Measurements from ENCODE around the gene FCHSD2. TPM values are rescaled to one million over a fixed set of nuclear protein-coding genes. Genes with fewer than 3 reads are reported as not detected.
A peak's percentile ranks its signal among the peaks of the same experiment; 100 is the strongest.
"Not testable (repeated sequence)": the region's sequence is repeated elsewhere in the genome, so short reads cannot be mapped to it uniquely, and the experiment has no call there.

FCHSD2 gene
- total RNA-seq, 1 donor: 28.2 TPM

DNA sequence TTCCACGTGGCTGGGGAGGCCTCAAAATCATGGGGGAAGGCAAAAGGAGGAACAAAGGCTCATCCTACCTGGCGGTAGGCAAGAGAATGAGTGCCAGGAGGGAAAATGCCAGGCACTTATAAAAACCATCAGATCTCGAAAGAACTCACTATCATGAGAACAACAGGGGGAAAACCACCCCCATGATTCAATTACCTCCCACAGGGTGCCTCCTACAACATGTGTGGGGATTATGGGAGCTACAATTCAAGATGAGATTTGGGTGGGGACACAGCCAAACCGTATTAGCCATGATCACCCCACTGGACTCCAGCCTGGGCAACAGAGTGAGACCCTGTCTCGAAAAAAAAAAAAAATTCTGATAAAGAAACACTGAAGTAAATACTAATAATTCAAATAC lies 87.1 kb downstream of the FCHSD2 start:
- Histone ChIP-seq H3K4me3 (ENCODE audit: low read length) (no peak overlapping the region), H3K4me1 (ENCODE audit: insufficient read depth, low read length) (peaks cover 10% of the 10 kb centered on the region), H3K27me3 (ENCODE audit: insufficient read depth, low read length) (no peaks in the 10 kb centered on the region), H3K9me3 (ENCODE audit: low read depth, low read length) (no peaks in the 10 kb centered on the region)

DNA sequence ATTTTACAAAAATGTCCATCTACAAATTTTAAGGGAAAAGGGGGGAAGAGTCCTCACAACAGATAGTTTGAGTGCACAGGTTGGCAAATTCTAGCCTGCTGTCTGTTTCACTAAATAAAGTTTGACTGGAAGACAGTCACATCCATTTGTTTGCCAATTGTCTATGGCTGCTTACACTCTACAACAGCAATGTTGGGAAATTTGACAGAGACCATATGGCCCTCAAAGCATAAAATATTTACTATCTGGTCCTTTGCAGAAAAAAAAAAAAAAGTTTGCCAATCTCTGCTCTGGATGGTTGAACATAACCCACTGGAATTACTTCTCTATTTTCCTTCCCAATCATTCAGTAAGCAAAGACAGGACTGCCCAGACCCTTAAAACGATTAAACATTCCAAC lies 88.2 kb downstream of the FCHSD2 start:
- no peaks in the 10 kb centered on the region for H3K9me3 ChIP-seq (ENCODE audit: low read depth, low read length)
- H3K27me3 ChIP-seq (ENCODE audit: insufficient read depth, low read length): no peaks in the 10 kb centered on the region
- peaks cover 13% of the 10 kb centered on the region for H3K4me1 ChIP-seq (ENCODE audit: insufficient read depth, low read length)
- H3K4me3 ChIP-seq (ENCODE audit: low read length): no peak overlapping the region

DNA sequence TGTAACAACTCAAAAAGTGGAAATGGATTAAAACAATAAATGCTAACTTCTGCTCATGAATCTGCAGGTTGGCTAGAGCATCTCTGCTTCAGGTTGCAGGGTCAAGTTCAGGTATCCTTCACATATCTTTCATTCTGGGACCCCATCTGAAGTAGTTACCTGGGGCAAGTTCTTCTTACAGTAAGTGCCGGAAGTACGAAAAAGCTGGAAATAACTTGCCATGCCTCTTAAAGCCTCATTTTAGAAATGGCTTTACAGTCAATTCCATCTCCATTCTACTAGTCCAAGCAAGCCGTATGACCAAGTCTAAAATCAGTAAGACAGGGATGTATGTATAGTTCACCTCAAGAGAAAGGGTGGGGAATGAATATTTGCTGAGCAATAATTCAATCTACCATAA lies 93.7 kb downstream of the FCHSD2 start:
- no peaks in the 10 kb centered on the region for H3K9me3 ChIP-seq (ENCODE audit: low read depth, low read length)
- peak overlapping the region; percentile 4 for H3K4me3 ChIP-seq (ENCODE audit: low read length)
- peaks cover 29% of the 10 kb centered on the region for H3K4me1 ChIP-seq (ENCODE audit: insufficient read depth, low read length)
- H3K27me3 ChIP-seq (ENCODE audit: insufficient read depth, low read length): no peaks in the 10 kb centered on the region

DNA sequence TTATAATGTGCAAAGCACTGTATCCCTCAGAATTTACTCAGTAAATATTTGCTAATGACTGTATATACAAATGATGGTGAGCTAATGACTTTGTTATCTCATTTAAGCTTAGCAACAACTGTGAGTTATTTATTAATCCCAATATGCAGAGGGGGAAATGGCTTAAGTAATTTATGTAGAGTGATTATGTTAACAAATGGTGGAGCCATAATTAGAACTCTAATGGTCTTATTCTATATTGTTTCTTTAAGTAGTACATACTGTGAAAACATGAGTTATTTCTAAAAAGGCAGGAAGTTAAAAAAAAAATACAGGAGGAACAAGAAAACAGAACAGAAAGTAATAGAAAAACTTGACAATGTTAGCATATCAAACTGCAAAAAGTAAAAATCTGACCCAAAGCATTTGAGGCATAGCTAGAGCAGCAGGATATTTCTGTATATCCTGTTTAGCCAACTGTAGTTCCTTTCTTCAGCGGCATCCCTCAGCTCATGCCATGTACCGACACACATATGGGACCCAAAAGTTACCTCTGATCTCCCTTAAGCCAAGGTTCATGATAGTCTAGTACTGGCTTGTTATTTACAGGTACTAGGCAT lies 94.2 kb downstream of the FCHSD2 start:
- no peaks in the 10 kb centered on the region for H3K9me3 ChIP-seq (ENCODE audit: low read depth, low read length)
- peak overlapping the region; percentile 4 for H3K4me3 ChIP-seq (ENCODE audit: low read length)
- peaks cover 29% of the 10 kb centered on the region for H3K4me1 ChIP-seq (ENCODE audit: insufficient read depth, low read length)
- H3K27me3 ChIP-seq (ENCODE audit: insufficient read depth, low read length): no peaks in the 10 kb centered on the region

DNA sequence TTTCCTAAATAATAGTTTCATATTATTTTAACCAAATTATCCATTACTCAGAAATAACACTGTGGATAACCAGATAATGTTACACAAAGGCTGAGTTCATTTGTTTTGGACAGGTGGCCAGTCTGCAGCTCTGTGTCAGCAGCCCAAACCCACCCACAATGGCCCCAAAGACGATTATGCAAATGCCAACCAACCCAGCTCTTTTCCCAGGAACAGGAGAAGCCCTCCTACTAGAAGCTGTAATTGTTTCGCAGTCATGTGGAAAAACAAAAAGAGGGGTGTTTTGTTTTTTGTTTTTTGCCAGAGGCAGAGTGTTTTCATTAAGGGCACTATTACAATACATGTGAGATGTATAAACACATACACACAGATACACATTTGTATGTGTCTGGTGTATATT lies 102.1 kb downstream of the FCHSD2 start:
- no peaks in the 10 kb centered on the region for H3K27me3 ChIP-seq (ENCODE audit: insufficient read depth, low read length)
- peaks cover 3% of the 10 kb centered on the region for H3K4me1 ChIP-seq (ENCODE audit: insufficient read depth, low read length)
- no peak overlapping the region for H3K4me3 ChIP-seq (ENCODE audit: low read length)
- no peaks in the 10 kb centered on the region for H3K9me3 ChIP-seq (ENCODE audit: low read depth, low read length)

DNA sequence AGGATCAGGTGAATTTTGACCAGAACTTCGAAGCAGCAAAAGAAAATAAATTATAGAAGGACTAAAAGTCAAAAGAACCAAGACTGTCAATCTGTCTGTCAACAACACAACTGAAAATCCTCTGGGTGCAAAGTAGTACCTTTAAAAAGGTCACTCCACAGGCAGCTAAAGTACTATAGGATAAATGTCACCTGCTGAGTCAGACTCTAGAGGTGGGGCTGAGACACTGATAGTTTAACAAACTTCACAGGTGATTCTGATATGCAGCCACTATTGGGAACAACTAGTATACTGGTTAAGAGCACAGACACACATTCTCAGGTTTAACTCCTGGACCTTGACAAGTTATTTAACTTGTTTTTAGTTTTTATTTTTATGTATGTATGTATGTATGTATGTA lies 107.3 kb downstream of the FCHSD2 start:
- Histone ChIP-seq H3K27me3 (ENCODE audit: insufficient read depth, low read length) (no peaks in the 10 kb centered on the region), H3K4me3 (ENCODE audit: low read length) (no peak overlapping the region), H3K4me1 (ENCODE audit: insufficient read depth, low read length) (peaks cover 6% of the 10 kb centered on the region), H3K9me3 (ENCODE audit: low read depth, low read length) (no peaks in the 10 kb centered on the region)

DNA sequence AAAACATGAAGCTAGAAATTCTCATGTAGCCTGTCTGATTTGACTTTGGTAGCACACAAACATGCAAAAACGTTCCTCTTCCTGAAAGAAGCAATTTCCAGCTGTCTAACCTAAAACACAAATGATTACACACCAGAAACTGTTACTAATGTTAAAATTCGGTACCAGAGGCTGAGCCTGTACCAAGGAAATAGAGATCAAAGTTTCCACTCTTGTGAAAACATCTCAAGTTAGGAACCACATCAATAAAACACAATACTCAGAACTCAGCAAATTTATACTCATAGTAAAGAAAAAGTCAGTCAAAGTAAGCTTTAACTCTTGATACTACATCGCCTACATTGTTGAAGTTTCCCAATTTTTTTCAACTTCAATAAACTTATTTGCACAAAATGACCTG lies 107.8 kb downstream of the FCHSD2 start:
- no peaks in the 10 kb centered on the region for H3K27me3 ChIP-seq (ENCODE audit: insufficient read depth, low read length)
- no peaks in the 10 kb centered on the region for H3K9me3 ChIP-seq (ENCODE audit: low read depth, low read length)
- H3K4me3 ChIP-seq (ENCODE audit: low read length): no peak overlapping the region
- peaks cover 11% of the 10 kb centered on the region for H3K4me1 ChIP-seq (ENCODE audit: insufficient read depth, low read length)

DNA sequence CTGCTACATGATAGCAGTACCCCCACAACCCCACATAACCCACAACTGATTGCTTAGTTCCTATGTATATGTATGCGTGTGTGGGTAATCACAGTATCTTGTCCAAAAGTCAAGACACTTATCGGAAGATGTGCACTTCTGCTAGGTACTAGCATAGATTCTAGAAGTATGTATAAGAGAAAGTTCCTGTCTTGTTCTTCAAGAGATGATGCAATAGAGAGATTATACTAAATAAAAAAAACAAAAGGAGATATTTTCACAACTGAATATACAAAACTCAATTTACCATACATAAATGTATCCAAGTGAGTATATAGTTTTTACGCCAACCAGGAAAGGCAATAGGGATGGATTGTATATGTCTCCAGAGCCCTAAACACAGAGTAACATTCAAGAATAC lies 112.0 kb downstream of the FCHSD2 start:
- H3K27me3 ChIP-seq (ENCODE audit: insufficient read depth, low read length): no peaks in the 10 kb centered on the region
- peaks cover 2% of the 10 kb centered on the region for H3K9me3 ChIP-seq (ENCODE audit: low read depth, low read length)
- H3K4me3 ChIP-seq (ENCODE audit: low read length): no peak overlapping the region
- peaks cover 32% of the 10 kb centered on the region for H3K4me1 ChIP-seq (ENCODE audit: insufficient read depth, low read length)

DNA sequence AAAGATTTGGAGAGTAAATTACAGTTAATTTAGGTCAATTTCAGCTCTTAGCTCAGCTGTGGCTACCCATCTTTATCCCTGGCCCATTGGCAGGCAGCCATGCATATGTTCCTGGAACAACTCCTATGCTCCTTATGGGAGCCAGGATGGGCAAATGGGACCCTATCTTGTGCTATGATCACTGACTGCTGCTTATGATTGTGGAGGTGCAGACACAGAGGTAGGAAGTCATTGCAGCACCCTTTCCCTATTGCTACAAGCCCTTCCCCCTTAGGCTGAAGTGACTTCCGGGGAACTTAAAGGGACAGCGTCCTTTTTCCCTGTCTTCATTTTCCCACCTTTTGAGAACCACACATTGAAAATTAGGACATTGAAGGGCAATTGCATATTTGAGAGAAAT lies 112.7 kb downstream of the FCHSD2 start:
- Histone ChIP-seq H3K27me3 (ENCODE audit: insufficient read depth, low read length) (no peaks in the 10 kb centered on the region), H3K4me3 (ENCODE audit: low read length) (no peak overlapping the region), H3K9me3 (ENCODE audit: low read depth, low read length) (peaks cover 9% of the 10 kb centered on the region), H3K4me1 (ENCODE audit: insufficient read depth, low read length) (peaks cover 31% of the 10 kb centered on the region)

DNA sequence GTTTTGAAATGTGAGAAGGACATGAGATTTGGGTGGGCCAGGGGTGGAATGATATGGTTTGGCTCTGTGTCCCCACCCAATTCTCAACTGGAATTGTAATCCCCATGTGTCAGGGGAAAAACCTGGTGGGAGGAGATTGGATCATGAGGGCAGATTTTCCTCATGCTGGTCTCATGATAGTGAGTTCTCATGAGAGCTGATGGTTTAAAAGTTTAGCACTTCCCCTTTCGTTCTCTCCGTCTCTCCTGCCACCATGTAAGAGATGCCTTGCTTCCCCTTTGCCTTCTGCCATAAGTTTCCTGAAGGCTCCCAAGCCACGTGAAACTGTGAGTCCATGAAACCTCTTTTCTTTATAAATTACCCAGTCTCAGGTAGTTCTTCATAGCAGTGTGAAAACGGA lies 113.5 kb downstream of the FCHSD2 start:
- H3K27me3 ChIP-seq (ENCODE audit: insufficient read depth, low read length): no peaks in the 10 kb centered on the region
- H3K9me3 ChIP-seq (ENCODE audit: low read depth, low read length): peaks cover 15% of the 10 kb centered on the region
- H3K4me3 ChIP-seq (ENCODE audit: low read length): no peak overlapping the region
- H3K4me1 ChIP-seq (ENCODE audit: insufficient read depth, low read length): peaks cover 31% of the 10 kb centered on the region

DNA sequence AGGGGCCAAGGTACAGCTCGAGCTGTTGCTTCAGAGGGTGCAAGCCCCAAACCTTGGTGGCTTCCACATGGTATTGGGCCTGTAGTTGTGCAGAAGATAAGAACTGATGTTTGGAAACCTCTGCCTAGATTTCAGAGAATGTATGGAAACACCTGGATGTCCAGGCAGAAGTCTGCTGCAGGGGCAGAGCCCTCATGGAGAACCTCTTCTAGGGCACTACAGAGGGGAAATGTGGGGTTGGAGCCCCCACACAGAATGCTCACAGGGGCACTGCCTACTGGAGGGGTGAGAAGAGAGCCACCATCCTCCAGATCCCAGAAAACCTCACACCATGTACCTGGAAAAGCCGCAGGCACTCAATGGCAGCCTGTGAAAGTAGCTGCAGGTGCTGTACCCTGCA lies 114.3 kb downstream of the FCHSD2 start:
- not testable (repeated sequence) for H3K27me3 ChIP-seq (ENCODE audit: insufficient read depth, low read length); H3K4me3 ChIP-seq (ENCODE audit: low read length)
- peaks cover 31% of the 10 kb centered on the region for H3K4me1 ChIP-seq (ENCODE audit: insufficient read depth, low read length)
- H3K9me3 ChIP-seq (ENCODE audit: low read depth, low read length): peaks cover 16% of the 10 kb centered on the region

DNA sequence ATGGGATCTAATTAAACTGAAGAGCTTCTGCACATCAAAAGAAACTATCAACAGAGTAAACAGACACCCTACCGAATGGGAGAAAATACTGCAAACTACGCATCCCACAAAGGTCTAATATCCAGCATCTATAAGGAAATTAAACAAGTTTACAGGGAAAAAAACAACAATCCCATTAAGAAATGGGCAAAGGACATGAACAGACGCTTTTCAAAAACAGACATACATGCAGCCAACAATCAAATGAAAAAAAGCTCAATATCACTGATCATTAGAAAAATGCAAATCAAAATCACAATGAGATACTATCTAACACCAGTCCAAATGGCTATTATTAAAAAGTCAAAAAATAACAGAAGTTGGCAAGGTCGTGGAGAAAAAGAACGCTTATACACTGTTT lies 117.5 kb downstream of the FCHSD2 start:
- H3K4me1 ChIP-seq (ENCODE audit: insufficient read depth, low read length): peaks cover 27% of the 10 kb centered on the region
- no peaks in the 10 kb centered on the region for H3K27me3 ChIP-seq (ENCODE audit: insufficient read depth, low read length)
- H3K9me3 ChIP-seq (ENCODE audit: low read depth, low read length): peaks cover 18% of the 10 kb centered on the region
- no peak overlapping the region for H3K4me3 ChIP-seq (ENCODE audit: low read length)

DNA sequence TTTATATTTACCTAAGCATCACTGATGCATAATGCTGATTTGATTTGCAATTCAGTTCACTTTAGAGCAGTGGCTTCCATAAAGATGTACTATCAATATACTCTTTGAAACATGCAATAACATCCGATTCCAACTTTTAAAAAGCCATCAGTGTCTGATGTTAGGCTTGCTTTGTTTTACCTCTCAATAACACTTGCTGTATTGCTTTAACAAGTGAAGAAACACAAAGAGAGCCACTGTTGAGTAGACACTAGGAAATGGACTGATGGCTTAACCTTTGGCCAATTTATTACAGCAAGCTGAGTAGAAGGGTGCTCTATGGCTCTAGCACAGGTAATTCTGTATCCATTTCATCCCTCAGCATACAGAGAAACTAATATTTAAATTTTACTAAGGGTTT lies 122.1 kb downstream of the FCHSD2 start:
- H3K4me3 ChIP-seq (ENCODE audit: low read length): no peak overlapping the region
- no peaks in the 10 kb centered on the region for H3K27me3 ChIP-seq (ENCODE audit: insufficient read depth, low read length)
- peaks cover 15% of the 10 kb centered on the region for H3K9me3 ChIP-seq (ENCODE audit: low read depth, low read length)
- H3K4me1 ChIP-seq (ENCODE audit: insufficient read depth, low read length): no peaks in the 10 kb centered on the region

DNA sequence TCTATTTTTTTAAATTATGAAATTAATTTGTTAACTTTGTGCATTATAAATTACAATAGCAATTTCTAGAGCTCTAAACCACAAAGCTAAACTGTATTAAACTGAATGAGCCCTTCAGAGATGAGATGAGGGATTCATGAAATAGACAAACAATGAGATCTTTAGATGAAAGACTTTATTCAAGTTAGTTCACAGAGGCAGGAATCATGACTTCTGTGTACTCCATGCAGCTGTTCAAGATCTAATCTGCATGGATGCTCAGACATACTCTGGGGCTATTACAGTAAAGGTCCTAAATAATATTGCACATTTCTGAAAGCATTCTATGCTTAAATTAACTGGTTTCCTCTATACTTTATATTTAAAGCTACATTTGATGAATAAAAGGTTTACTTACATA lies 122.7 kb downstream of the FCHSD2 start:
- no peak overlapping the region for H3K4me3 ChIP-seq (ENCODE audit: low read length)
- H3K27me3 ChIP-seq (ENCODE audit: insufficient read depth, low read length): no peaks in the 10 kb centered on the region
- H3K9me3 ChIP-seq (ENCODE audit: low read depth, low read length): peaks cover 10% of the 10 kb centered on the region
- H3K4me1 ChIP-seq (ENCODE audit: insufficient read depth, low read length): peaks cover under 1% of the 10 kb centered on the region

DNA sequence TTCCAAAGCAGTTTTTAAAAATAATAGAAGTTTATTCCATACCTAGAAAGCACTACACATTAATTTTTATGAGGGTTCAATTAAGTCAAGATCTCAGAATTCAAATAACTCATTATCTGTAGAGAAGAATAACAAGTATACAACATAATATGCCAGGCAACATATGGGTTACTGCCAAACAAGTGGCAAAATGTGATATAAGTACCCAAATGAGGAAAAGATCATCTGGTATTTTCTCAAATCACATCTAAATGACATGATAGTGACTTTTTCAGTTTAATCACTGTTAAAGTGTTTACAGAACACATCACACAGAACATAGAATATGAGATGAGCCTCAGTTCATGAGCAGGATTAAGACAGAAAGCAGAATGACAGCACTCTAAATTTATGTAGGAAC lies 123.3 kb downstream of the FCHSD2 start:
- no peaks in the 10 kb centered on the region for H3K27me3 ChIP-seq (ENCODE audit: insufficient read depth, low read length)
- no peak overlapping the region for H3K4me3 ChIP-seq (ENCODE audit: low read length)
- peaks cover 6% of the 10 kb centered on the region for H3K4me1 ChIP-seq (ENCODE audit: insufficient read depth, low read length)
- peaks cover 4% of the 10 kb centered on the region for H3K9me3 ChIP-seq (ENCODE audit: low read depth, low read length)

DNA sequence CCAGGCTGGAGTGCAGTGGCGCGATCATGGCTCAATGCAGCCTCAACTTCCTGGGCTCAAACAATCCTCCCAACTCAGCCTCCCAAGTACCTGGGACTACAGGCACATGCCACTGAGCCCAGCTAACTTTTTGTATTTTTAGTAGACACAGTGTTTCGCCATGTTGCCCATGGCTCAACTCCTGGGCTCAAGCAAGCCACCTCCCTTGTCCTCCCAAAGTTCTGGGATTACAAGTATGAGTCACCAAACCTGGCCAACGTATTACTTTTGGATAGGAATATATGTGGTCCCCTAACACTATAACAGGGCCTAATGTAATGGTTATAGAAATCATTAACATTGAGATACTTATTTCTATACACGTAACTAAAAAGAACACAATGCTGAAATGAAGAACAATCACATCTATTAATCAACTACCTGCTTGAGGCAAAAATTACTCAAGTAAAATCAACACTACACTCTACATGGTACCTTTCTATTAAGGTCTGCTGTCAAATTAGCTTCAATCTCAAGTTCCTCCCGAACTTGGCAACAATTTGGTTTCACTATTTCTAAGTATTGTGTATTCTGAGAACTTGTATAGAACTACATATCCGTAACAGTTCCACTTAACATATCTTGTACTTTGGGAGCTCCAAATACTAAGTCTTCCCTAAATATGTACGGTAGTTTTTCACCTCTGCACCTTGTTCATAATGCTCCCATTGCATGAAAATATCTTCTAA lies 124.9 kb downstream of the FCHSD2 start:
- Histone ChIP-seq H3K4me1 (ENCODE audit: insufficient read depth, low read length) (peaks cover 7% of the 10 kb centered on the region), H3K27me3 (ENCODE audit: insufficient read depth, low read length) (no peaks in the 10 kb centered on the region), H3K9me3 (ENCODE audit: low read depth, low read length) (no peaks in the 10 kb centered on the region), H3K4me3 (ENCODE audit: low read length) (no peak overlapping the region)

Data from mononuclear cell (primary cell).